NCI-H1436 (cell line): ENCODE data around the gene SVIL.
A peak's percentile ranks its signal among the peaks of the same experiment; 100 is the strongest.
"Not testable (repeated sequence)": the region's sequence is repeated elsewhere in the genome, so short reads cannot be mapped to it uniquely, and the experiment has no call there.

Experiments
- DNase-seq: peaks from one replicate; lab custom pipeline; 2025; lab: John Stamatoyannopoulos, UW

Gene SVIL

DNA sequence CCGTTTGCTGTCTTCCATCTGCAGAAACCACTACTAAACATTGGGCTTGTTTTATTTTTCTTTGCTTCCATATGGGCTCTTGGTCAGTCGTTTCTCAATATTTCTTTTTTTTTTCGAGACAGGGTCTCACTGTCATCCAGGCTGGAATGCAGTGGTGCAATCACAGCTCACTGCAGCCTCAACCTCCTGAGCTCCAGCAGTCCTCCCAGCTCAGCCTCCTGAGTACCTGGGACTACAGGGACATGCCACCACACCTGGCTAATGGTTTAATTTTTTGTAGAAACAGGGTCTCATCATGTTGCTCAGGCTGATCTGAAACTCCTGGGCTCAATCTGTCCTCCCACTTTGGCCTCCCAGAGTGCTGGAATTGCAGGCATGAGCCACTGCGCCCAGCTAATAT, 182.8 kb downstream of the SVIL start:
- DNase-seq: no peak

DNA sequence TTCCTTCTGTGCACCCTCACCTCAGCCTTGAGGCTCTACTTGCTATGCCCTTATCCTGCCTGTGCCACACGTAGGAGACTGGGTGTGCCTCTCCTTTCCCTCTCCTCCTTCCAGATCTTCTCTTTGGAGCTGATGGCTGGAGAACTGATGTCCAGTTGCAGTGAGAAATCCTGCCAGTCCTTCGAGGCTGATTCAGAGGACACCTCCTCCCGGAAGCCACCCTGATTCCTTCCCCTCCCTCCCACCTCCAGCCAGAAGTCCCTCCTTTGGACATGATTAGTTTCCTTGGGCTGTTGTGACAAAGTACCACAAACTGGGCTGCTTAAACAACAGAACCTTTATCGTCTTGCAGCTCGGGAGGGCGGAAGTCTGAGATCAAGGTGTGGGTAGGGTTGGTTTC, 184.4 kb downstream of the SVIL start:
- DNase-seq: no peak

DNA sequence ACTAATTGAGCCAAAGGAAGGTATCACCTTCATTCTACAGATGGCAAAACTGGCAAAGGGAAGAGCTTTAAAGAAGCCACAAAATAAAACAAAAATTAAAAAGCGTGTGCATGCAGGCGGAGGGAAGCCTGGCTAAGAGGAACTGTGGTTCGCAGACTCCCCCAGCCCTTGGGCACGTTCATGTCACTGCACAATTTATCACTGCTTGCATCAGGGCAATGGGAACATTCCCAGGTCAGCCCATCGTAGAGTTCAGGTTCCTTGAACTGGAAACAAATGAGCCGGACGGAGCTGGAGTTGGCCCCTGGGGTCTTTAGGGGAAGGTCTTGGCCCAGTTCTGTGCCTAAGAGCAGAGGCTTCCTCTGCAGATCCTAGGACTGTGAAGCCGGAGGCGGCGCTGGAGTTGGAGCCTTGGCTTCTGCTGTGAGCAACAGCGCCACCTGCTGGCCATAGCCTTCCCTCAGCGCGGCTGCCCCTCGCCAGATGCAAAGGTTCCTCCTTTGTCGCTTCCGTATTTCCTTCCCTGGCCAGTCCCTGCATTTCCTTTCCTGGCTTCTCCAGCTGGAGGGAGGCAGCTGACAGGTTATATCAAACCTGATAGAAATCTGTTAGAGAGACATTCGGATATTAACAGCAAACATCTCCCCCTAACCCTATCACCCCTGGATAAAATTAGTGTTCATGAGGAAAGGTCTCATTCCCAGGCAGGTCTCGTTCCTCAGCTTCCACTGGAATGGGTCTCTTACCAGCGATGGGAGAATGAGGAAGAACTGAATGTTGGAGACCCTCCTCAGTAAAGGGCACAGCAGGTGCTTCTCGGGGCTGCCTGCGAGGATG, 185.8 kb downstream of the SVIL start:
- DNase-seq: peak; percentile 50

DNA sequence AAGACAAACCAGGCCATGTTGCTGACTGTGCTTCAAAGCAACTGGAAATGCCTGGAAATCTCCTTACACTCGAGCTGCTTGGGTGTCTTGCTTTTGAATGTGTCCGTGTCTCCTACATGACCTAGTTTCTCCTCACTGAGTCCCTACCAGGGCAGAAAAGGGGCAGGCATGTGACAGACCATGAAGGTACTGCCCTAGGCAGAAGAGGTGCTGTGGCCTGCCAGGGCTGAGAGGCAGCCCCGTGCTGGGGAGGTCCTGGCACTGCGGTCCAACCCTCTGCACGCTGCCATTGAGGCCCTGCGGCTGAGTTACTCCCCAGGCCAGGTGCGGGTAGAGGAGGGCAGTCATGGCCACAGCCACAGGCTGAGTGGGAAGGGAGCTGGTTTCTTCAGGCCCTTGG, 186.6 kb downstream of the SVIL start:
- DNase-seq: no peak

DNA sequence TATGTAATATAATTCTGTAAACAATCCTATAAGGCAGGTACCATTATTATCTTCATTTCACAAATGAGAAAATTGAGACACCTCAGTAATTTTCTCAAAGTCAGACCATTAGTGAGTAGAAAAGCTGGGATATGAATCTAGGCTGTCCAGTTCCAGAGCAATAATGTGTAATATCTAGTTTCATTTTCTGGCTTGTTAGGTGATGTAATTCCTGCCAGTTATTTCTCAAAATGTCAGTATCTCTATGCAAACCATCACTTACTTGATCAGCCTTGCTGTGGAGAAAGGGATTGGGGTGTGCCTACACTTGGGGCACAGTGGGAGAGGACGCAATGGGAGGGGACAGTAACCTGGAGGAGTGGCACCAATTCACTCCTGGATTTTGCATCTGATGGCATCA, 188.4 kb downstream of the SVIL start:
- no peak for DNase-seq

DNA sequence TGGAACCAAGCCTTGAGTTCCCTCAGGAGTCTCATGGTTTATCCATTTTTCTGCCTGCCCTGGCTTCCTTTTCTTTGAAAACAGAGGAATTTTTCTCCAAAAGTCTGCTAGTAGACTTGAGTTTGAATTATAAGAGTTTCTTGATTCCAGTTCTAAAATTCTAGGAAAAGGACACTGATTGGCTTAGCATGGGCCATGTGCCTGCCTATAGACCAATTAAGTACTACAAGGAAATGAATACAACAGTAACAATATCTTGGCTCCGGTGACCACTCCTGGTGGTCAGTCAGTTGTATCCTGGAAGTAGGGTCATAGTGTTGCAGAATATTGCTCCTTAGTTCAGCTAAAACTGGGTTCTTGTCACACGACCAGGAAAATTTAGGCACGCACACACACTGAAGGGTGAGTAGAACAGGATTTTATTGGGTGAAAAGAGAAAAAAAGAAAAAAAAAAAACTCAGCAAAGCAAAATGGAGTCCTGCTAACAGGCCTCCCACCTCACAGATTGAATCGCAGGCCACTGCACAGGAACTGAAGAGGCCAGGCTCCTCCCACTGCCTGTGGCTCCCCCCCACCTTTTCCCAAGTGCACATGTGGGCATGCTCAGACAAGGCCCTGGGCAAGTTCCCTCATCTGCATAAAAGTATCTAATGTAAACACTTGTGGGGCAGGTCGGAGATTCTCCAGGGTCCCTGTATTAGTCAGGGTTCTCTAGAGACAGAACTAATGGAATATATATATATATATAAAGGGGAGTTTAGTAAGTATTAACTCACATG, 190.8 kb downstream of the SVIL start:
- DNase-seq: peak; percentile 61

DNA sequence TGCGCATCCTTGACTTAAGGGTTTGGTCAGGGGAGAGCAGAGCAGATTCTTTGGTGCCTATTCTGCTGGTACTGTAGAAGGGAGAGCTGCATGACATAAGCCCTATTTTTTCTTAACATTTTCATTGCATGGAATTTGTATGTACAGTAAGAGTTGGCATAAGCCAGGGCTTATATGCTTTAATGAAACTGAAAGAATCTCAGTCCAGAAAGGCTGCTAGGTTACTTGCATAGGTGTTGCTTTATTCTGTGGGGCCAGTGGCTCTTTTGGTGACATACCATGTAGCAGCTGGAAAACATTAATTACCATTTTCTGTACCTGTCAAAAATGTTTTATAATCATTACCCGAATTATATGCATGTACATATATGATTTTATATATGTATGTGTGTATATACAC, 193.8 kb downstream of the SVIL start:
- no peak for DNase-seq

DNA sequence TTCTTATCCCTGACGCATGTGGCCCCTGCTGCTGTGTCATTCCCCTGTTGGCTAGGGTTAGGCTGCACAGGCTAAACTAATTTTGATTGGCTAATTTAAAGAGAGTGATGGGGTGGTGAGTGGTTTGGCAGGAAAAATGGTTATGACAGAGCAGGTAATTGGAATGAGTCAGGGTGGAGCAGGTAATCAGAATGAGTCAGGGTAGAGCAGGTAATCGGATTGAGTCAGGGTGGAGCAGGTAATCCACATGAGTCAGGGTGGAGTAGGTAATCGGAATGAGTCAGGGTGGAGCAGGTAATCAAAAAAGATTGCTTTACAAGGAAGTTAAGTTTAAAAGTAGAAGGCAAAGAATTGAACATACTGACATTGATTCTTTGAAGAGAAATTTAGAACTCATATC, 195.8 kb downstream of the SVIL start:
- DNase-seq: not testable (repeated sequence)

DNA sequence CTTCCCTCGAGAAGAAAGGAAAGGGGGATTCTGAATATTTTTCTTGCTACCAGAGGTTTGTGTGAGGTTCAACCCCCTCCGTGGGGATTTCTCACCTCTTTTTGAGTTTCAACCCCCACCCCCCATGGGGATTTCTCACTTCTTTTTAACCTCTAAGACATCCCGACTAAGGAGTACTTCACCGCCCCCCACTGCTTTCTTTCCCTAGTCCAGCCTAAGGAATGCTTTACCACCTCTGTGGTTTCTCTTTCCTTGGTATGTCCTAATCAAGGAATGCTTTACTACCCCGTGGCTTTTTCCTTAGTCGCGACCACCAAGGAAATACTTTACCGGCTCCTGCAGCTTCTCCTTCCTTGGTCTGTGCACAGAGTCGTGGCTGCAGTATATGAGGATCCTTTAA, 196.5 kb downstream of the SVIL start:
- DNase-seq: no peak

DNA sequence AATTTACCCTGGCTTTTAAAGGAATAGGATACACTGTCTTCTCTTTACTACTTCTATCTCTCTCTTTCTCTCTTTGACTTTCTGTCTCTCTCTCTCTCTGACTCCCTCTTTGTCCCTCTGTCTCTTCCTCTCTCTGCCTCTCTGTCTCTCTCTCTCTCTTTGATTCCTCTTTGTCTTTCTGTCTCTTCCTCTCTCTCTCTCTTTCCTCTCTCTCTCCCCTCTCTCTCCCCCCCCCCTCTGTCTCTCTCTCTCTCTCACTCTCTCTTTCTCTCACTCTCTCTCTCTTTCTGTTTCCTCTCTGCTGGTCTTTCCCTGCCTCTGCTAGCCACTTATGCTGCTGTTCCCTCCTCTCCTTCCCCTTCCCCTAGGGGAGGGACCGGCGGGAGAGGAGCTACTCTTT, 196.9 kb downstream of the SVIL start:
- DNase-seq: no peak

DNA sequence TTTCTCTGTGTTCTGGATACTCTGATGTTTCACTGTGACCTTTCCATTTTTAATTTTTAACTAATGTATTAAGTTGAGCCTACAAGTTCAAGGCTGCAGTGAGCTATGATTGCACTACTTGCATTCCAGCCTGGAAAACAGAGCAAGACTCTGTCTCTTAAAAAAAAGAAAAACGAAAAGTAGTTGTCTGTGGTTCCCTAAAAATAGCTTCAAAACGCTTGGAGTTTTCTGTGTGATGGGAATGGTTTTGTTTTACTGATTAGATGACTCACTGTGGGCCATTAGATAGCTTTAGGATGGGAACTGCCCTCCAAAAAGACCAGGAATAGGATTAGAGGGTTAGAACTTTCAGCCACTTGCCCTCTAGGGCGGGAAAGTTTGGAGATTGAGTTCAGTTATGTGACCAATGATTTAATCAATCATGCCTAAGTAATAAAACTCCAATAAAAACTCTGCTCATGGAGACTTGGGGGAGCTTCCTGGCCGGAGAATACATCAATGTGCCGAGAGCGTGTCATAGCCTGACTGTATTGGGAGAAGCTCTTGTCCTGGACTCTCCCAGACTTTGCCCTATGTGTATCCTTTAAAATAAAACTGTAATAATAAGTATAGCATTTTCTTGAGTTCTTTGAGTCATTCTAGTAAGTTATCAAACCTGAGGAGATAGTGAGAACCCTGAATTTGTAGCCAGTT, 198.8 kb downstream of the SVIL start:
- DNase-seq: no peak

DNA sequence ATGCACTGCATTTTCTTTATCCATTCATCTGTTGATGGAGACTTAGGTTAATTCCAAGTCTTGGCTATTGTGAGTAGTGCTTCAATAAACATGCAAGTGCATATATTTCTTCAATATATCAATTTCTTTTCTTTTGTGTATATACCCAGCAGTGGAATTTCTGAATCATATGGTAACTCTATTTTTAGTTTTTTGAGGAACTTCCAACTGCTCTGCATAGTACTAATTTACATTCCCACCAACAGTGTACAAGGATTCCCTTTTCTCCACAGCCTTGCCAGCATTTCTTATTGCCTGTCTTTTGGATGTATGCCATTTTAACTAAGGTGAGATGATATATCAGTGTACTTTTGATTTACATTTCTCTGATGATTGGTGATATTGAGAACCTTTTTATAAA, 200.7 kb downstream of the SVIL start:
- DNase-seq: no peak

DNA sequence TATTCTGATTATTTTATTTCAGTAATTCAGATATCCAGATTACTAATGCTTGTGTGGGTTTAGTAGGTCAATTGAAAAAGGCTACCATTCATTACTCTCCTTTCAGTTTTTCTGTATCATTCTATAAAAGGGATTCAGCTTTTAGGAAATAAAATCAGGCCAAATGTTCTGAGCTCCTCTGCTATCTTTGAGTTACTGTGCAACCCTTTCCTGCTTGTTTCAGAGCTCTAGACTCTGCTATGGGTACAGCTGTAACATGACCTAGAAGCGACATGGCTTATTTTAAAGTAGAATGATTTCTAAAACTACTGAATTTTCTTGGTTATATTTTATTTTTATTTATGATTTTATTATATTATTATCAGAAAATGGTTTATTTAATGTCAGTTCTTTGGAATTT, 203.1 kb downstream of the SVIL start:
- no peak for DNase-seq

DNA sequence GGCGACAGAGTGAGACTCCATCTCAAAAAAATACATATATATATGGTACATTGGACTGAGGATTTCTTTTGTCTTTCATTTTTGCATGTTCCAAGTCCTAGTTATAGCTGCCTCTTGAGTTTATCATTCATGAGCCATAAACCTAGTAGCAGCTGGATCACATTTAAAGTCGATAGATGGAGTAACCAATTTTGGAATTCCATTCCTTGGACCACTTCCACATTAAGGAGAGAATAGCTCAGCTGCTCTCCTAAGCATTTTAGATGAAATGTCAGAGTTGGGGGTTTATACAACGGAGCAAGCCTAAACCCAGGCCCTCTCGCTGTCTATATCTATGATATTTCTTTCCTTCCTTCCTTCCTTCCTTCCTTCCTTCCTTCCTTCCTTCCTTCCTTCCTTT, 204.7 kb downstream of the SVIL start:
- DNase-seq: no peak

DNA sequence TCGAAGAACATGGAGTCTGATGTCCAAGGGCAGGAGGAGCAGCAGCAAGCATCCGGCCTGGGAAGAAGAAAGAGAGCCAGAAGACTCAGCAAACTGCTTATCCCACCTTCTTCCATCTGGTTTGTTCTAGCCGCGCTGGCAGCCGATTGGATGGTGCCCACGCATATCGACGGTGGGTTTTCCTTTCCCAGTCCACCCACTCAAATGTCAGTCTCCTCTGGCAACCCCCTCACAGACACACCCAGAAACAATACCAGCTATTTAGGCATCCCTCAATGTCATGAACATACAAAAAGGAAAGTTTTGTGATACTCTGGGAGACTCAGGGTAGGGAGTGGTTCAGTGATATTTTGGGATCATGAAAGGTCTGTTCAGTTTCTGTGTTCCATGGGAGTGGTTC, 206.3 kb downstream of the SVIL start:
- no peak for DNase-seq

DNA sequence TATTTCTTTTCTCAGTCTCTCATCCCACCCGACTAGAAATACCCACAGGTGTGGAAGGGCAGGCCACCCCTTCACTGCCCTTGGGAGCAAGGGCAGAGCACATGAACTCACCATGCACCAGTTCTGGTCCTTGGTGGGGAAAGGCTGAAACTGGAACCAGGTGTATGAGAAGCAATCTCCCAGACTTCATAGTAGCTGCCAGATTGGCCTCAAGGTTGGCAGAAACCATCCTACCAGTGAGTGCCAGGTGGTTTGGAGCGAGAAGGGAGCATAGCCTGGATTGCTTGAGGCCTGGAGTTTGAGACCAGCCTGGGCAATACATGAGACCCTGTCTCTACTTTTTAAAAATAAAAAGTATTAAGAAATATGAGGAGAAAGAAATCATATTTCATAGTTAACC, 207.1 kb downstream of the SVIL start:
- DNase-seq: no peak

DNA sequence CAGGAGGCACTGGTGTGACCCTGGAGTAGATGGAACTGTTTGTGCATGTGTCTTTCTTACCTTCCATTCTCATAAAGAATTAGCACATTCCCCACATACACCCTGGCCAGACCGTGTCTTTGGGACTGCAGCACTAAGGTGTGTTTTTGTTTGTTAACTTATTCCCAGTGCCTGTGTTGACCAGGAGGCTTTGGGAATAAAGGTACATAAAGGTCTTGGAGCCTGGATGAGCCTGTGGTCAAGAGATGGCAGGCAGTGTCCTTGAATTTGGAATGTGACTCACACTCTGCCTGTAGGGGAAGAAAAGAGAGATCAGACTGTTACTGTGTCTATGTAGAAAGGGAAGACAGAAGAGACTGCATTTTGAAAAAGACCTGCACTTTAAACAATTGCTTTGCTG, 208.4 kb downstream of the SVIL start:
- no peak for DNase-seq

DNA sequence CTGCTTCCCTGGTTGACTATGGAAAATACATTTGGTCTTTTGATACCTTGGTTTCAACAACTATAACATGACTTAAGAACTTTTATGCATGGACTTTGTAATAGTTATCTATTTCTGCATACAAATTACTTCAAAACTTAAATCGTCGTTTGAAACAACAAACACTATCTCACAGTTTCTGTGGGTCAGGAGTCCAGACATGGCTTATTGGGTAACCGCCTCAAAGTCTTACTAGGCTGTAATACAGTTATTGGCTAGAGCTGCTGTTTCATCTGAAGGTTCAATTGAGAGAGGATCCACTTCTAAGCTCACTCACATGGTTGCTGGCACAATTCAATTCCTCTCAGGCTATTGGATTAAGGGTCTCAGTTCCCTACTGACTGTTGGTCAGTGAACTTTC, 210.8 kb downstream of the SVIL start:
- no peak for DNase-seq

DNA sequence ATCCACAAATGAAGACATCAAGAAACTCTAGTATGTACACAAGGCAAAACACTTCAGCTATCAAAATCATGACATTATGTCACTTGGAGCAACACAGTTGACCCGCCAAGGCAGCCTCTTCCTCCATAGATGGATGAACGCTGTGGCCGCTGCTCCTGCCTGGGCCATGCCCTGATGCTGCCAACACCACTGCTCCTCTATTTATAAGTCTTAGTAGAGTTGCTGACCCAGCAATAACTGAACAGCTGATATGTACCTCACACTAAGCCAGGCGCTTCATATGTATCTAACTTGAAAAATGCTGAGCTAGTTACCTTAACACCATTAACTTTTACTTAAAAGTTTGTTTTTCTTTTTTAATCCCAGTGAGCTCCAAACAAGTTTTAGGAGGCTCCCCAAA, 214.0 kb downstream of the SVIL start:
- DNase-seq: no peak

DNA sequence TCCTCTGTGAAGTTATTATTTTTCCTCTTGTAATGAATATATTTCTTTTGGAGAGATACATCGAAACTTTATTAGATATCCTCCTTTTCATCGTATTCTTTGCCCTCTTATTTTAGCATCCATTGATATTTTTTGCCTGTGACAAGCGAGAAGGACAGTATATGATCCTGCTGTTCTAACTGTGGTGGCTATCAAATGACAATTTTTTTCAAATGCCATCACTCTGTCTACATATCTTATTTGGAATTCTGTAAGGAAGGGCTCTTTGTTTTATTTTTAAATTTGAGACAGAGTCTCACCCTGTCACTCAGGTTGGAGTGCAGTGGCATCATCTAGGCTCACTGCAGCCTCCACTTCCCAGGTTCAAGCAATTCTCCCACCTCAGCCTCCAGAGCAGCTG, 217.4 kb downstream of the SVIL start:
- no peak for DNase-seq

DNA sequence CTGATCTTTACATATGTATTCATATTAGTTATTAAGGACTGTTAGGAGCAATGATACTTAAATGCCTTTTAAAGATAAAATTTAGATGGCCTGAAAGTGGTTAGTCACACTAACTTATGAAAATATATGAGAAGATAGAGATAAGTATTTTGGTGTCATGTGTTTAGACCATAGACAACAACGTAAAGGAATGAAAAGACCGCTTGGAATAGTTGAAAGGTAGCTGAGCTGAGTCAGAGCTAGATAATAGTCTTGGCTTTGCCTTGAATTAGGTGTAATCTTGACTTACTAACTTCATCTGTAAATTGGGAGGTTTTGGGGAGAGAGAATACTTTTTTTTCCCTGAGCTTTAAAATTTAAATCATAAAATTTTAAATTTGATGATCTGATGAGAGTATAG, 218.9 kb downstream of the SVIL start:
- DNase-seq: no peak

DNA sequence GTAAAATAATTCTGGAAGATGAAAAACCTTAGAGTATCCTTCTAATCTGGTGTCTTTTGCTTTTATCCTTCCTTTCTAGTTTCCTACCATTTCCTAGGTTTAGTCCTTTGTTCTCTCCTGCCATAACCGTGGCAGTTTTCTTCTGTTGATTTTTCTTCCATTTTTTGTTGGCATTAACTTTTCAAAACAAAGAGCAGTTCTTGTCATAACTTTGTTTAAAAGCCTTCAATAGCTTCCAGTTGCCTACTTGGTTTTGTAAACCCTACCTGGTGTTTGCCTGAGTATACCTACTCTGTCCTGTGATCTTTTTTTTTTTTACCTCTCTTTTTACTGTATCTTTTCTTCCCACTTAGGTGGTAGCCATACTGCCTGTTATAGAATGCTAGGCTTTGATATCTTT, 220.3 kb downstream of the SVIL start:
- no peak for DNase-seq

DNA sequence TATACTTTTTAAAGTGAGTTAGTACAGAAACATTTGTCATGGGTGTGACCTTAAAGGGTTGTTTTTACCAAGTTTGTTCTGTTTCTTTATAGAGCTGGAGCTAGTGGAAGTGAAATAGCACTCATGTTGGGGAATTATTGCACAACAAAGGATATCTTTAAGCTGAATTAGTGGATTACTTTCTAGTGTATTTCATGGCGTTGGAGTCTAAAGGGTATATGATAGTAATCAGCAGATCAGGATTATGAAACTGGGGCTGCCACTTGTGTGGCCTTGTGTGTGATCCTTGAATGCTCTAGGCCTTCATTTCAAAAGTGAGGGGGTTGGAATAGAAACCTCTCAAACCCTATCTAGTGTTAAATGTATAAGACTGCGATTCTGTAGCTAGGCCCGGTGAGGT, 222.3 kb downstream of the SVIL start:
- DNase-seq: no peak
